ENCODE results near the gene LINGO3. TPM values are rescaled to one million over a fixed set of nuclear protein-coding genes. Genes with fewer than 3 reads are reported as not detected.

LINGO3 gene
- total RNA-seq, 1 donor from 2014 or later: not detected

GRCh38 chr19:2306281-2306806, 1.6 kb downstream of the LINGO3 start:
- no peak for DNase-seq (ENCODE audit: low read depth)

- no peak for DNase-seq (ENCODE audit: low read depth)
These were observed 2.3 kb downstream of the LINGO3 start for GRCh38 chr19:2305452-2306280.

GRCh38 chr19:2303211-2303798, 4.6 kb downstream of the LINGO3 start:
- DNase-seq (ENCODE audit: low read depth): no peak

DNA sequence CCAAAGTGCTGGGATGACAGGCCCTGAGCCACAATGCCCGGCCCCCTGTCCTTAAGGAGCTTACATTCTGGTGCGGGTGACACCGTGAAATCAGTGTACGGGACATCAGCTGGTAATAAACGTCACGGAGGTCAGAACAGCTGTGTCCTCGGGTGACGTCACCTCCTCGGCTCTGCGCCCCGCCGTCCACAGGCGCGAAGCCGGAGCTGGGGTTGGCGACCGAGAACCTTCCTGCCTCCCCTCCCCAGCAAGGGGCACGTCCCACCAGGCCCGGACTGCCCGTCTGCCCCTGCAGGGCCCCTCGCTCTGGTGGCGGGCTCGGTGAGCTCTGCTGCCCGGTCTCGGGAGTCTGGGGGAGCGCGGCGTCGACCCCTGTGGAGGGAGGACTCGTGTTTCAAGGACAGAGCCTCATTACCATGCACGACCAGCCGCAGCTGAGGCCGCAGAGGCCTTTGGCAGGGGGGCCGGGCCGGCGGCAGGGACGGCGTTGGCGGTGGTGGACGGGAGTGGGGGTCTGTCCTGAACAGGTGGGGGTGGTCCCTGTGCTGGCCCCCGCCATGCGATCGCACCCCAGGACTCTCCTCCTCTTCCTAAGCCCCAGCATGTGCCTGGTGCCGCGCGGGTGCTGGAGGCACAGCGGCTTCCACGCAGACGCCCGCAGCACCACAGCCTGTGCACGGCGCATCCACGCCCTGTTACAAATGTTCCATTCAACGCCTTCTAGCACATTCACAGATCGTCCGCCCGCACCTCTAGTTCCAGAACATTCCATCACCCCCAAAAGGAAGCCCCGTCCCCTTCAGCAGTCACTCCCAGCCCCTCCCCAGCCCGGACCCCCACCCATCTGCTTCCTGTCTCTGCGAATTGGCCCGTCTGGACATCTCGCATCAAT, 5.4 kb downstream of the LINGO3 start:
- no peak for DNase-seq (ENCODE audit: low read depth)

DNA sequence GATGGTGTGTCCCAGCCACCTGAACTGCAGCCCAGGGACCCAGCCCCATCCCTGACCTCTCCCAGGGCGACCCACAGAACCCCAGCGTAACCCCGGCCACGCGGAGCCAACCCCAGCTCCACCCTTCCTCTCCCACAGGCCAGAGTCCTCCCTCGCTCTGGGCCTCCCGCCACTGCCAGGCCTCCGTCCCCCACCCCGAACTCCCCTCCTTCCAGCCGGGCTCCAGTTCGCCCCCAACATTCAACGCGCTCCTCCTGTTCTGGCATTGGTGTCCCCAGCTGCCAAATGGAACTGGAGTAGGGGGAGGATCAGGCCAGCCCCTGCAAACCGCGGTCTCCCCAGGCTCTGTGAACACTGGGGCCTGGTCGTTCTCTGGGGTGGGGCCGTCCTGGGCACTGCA, 7.4 kb downstream of the LINGO3 start:
- DNase-seq (ENCODE audit: low read depth): no peak

DNA sequence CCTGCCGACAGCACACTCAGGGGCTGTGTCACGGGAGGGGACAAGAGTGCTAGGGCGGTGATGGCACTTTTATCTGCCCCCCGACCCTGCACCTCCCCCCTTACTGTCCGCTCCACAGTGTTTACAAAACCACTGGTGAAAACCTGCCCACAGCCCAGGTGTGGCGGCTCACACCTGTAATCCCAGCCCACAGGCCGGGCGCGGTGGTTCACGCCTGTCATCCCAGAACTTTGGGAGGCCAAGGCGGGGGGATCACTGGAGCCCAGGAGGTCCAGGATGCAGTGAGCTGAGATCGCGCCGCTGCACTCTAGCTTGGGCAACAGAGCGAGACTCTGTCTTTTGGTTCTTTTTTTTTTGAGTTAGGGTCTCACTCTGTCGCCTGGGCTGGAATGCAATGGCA, 11.8 kb downstream of the LINGO3 start:
- no peak for DNase-seq (ENCODE audit: low read depth)

DNA sequence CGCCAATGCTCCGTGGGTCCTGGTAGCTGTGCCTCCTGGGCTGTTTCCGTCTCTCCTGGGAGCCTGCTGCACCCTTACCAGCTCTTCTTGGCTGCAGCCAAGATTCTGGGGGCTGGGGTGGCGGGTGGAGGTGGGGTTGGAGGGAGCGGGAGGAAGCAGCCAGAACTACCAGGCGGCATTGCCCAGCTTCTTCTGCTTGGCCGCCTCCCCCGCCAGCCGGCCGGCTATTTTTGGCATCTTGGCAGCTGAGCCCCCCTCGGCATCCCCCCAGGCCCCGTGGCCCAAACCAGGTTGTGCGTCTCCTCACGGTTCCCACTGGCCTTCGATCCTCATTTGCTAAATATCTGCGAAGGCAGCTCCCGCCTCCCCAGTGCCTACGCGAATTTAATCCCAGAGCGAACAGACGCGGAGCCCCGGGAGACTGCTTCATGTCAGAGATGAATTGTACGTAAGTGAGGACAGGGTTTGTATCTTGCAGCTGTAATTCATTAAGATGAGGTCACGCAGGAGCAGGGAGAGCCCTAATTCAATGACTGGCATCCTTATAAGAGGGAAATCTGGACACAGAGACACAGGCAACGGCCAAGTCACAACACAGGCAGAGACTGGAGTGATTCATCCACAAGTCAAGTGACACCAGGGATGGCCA, 13.1 kb downstream of the LINGO3 start:
- DNase-seq (ENCODE audit: low read depth): no peak

- no peak for DNase-seq (ENCODE audit: low read depth)
These were observed 16.7 kb downstream of the LINGO3 start for GRCh38 chr19:2291185-2291751.

DNA sequence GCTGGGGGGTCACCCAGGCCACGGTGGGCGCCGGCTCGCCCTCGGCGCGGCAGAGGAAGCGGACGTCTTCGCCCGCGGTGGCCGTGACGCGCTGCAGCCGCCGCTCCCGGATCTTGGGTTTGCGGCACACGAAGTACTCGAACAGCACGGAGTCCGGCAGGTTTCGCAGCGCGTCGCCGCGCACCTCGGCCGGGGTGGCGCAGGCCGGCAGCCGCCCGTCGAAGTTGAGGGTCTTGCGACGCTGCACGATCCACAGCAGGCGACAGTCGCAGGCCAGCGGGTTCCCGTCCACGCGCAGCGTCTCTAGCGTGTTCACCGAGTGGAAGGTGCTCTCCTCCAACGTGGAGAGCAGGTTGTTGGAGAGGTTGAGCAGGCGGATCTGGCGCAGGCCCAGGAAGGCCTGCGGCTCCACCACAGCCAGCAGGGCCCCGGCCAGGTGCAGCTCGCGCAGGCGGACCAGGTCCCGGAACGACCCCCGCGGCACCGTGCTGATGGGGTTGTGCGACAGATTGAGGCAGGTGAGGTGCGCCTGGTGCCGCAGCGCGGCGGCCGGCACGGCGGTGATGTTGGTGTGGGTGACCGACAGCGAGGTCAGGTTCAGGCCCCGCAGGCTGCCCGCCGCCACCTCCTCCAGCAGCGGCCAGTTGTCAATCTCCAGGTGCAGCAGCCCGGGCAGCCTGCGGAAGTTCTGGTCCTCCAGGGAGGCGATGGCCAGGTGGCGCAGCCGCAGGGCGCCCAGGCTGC, 17.3 kb downstream of the LINGO3 start:
- no peak for DNase-seq (ENCODE audit: low read depth)

- no peak for DNase-seq (ENCODE audit: low read depth)
These were observed 18.1 kb downstream of the LINGO3 start for GRCh38 chr19:2289714-2290435.

GRCh38 chr19:2288818-2289713, 18.9 kb downstream of the LINGO3 start:
- DNase-seq (ENCODE audit: low read depth): no peak

DNA sequence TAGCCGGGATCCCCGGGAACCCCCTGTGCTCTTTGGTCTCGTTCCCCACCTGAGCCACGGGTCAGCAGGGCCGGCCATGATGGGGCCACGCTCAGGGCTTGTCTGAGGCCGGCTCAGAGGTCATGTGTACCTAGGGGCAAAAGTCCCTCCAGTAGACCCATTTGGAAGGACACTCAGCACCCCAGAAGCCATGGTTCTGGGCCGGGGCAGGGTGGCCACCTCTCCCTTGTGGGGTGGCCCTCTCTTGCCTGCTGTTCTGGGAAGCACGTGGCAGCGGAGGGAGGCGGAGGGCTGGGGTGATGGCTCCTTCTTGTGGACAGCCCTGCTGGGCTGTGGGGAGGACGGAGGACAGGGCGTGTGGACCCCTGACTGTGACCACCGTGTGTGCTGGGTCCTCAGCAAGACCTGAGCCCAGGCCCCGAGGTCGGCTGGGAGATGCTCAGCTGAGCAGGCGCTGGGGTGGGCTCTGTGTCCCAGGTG, 19.6 kb downstream of the LINGO3 start:
- no peak for DNase-seq (ENCODE audit: low read depth)

- no peak for DNase-seq (ENCODE audit: low read depth)
These were observed 20.2 kb downstream of the LINGO3 start for GRCh38 chr19:2287585-2288337.

GRCh38 chr19:2286402-2287140, 21.4 kb downstream of the LINGO3 start:
- DNase-seq (ENCODE audit: low read depth): no peak

DNA sequence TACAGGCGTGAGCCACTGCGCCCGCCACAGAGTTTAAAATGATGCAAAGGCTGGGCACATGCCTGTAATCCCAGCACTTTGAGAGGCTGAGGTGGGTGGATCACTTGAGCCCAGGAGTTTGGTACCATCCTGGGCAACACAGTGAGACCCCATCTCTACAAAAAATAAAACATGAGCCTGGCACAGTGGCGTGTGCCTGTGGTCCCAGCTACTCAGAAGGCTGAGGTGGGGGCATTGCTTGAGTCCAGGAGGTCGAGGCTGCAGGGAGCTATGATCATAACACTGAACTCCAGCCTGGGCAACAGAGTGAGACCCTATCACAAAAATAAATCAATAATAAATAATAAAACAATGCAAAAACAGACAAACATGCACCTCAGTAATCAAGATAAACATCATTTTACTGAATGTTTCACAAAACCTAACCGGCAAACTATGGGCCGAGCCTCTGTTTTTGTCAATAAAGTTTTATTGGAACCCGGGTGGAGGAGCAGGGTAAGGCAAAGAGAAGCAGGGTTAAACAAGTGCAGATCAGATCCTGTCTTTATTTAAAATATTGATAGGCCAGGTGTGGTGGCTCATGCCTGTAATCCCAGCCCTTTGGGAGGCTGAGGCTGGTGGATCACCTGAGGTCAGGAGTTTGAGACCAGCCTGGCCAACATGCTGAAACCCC, 24.0 kb downstream of the LINGO3 start:
- no peak for DNase-seq (ENCODE audit: low read depth)

DNA sequence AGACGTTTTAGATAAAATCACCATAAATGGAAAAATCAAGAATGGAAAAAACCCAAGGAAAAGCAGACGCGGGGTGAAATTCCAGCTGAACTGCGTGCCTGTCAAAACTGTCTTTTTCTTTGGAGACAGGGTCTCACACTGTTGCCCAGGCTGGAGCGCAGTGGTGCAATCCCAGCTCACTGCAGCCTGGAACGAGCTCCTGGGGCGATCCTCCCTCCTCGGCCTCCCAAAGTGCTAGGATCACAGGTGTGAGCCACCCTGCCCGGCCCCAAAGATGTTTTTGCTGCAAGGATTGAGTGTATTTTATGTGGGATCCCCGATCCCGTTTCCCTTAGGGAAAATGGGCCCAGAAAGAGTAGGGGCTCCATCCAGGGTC, 25.1 kb downstream of the LINGO3 start:
- DNase-seq (ENCODE audit: low read depth): no peak
